ENCODE results near the gene GFRA4.

Gene GFRA4

DNA sequence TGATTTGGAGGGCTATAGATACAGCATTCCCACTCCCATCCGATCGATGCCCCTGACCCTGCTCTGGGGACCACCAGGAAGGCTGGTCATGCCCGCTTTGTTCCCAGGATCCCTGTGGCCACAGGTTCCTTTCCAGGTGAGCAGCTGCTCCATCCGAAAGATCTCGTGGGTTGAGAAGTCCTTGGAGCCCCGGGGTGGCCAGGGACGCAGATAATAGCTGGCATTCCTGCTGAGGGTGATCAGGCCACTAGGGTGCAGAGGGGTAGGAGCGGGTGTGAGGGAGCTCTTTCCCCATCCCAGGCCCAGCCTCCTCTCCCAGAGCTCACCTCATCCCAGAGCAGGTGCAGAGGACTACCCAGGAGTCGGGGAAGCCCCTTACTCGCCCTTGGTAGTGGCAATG is 11.2 kb upstream of the GFRA4 start (continued):
- TF ChIP-seq ZNF23 (tag by site-specific recombination; IDR thresholded peaks at IDR 0.05; ENCODE audit: borderline replicate concordance) (no peak), ZNF404 (tag by site-specific recombination; IDR thresholded peaks at IDR 0.05) (no peak), OVOL3 (tag by site-specific recombination; IDR thresholded peaks at IDR 0.05) (no peak), ZNF280C (tag by site-specific recombination; IDR thresholded peaks at IDR 0.05) (no peak)

DNA sequence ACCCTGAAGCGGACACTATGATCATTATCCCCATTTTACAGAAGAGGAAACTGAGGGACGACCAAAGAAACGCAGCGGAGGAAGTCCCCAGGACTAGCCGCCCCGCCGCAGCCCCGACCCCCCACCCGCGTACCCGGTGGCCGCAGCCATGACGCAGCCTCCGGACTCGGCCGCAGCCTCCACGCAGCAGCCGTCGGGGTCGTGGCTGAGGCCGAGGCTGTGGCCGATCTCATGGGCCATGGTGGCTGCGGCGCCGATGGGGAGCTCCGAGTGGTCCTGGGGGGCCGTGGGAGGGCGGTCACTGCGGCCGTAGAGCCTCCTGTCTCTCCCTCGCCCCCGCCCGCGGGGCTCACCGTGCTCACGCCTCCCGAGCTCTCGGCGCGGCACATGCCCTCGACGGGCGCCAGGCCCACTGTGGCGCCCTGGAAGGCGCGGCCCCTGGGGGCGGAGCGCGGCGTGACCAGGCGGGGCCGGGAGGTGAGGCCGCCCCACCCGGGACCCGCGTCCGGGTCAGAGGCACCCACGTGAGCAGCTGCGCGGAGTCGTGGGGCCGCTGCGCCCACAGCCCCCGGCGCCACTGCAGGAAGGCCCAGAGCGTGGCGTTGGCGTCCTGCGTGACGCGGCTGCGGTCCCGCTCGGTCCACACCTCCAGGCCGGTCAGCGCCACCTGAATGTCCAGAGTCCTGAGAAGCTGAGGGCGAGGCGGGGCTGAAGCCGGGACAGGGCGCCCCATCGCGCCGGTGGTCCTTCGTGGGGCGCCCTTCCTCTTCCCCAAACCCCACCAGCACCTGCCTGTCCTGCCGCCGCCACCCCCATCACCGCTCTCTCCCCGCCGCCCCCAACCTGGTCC is 10.2 kb upstream of the GFRA4 start:
- POLR2A ChIA-PET: no interaction called here

DNA sequence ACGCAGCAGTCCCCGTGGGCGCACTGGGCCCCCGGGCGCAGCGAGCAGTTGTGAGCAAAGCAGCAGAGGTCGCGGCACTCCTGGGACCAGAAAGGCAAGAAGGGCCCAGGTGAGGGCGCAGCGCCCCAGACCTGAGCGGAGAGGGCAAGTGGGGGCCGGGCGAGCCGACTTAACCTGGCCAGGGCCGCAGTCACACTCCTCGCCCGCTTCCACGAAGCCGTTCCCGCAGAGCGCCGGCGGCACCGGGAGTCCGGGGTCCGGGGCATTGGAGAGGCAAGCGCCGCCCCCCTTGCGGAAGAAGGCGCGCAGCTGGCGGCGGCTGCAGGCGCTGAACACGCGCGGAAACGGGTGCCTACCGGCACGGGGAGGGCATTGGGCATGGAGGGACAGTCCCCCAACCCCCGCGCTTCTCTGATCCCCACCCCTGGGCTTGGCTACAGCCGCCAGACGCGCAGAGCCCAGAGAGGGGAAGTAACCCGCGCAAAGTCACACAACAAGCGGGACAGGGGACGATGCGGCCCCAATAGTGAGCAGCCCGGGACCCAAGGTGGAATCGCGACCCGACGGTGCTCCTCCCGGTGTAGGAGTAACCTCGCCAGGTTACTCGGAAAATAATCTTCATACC is 9.5 kb upstream of the GFRA4 start:
- CTCF ChIA-PET: interaction anchor here (0.6 to 4.1 kb wide), 7 partner anchors 14 to 109 kb away, joined by 3 to 30 read pairs (median 4); no protein-coding TSS in a partner anchor
- no peak for TF ChIP-seq ZNF433 (tag by site-specific recombination; IDR thresholded peaks at IDR 0.05; ENCODE audit: low read depth)
- no peak for TF ChIP-seq SETDB1 (IDR thresholded peaks at IDR 0.05; ENCODE audit: insufficient read length, low read length)
- TF ChIP-seq ZNF112 (tag by site-specific recombination; IDR thresholded peaks at IDR 0.05): no peak
- TF ChIP-seq ZNF214 (tag by site-specific recombination; IDR thresholded peaks at IDR 0.05; ENCODE audit: borderline replicate concordance): no peak
- TF ChIP-seq ZNF768 (tag by site-specific recombination; IDR thresholded peaks at IDR 0.05): no peak
- TF ChIP-seq ZNF202 (tag by site-specific recombination; IDR thresholded peaks at IDR 0.05; ENCODE audit: borderline replicate concordance): no peak

More for the DNA sequence above, 10.2 kb upstream of the GFRA4 start:
- Histone ChIP-seq H3K9me3 (ENCODE audit: control insufficient read depth, insufficient read depth, low read depth, low read length) (no peaks in the 10 kb centered on the region), H3K4me3 (ENCODE audit: low read depth, low read length) (no peak overlapping the region), H3K36me3 (ENCODE audit: control insufficient read depth in 2 of 2, insufficient read depth in 1 of 2, low read length in 2 of 2) (no peaks in the 10 kb centered on the region), H3K4me1 (ENCODE audit: control insufficient read depth, insufficient read depth, low read length) (0 out of 2 replicates have a peak, but pooled peaks cover 2% of the 10 kb centered on the region), H3K27ac (ENCODE audit: extremely low read depth, low read depth, low read length) (no peak overlapping the region)
- CTCF ChIA-PET: interaction anchor here (0.6 to 4.1 kb wide), 9 partner anchors 37 to 425 kb away, joined by 3 to 30 read pairs (median 3); no protein-coding TSS in a partner anchor
- TF ChIP-seq ZNF423 (tag by site-specific recombination; IDR thresholded peaks at IDR 0.05) (no peak), ZNF747 (tag by site-specific recombination; IDR thresholded peaks at IDR 0.05) (no peak), ZNF174 (tag by site-specific recombination; IDR thresholded peaks at IDR 0.05) (no peak), ZNF658 (tag by site-specific recombination; IDR thresholded peaks at IDR 0.05) (no peak)

DNA sequence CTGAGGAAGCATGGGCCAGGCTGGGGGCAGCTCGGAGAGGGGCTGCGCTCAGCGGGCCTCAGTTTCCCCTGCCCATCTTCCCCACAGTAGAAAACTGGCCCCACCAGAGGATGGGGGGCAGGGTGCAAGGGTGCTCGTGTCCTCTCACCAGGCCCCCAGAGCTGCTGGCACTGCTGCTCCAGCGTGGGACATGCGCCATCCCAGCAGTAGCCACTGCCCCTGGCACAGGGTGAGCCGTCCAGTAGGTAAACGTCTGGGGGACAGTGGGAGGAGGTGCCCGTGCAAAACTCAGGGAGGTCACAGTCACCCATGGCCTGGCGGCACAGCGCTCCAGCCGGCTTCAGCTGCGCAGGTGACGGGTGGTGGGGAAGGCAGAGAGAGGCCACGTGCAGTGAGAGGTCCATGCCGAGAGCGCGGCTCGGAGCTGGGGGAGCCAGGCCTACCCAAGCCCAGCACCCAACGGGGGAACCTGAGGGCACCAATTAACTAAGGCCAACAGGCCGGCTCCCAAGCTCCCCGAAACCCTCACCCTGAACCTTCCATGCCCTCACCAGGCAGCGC is 8.9 kb upstream of the GFRA4 start:
- no peaks in the 10 kb centered on the region for H3K36me3 ChIP-seq (ENCODE audit: control insufficient read depth in 2 of 2, insufficient read depth in 1 of 2, low read length in 2 of 2)
- H3K27ac ChIP-seq (ENCODE audit: extremely low read depth, low read depth, low read length): no peak overlapping the region
- CTCF ChIA-PET: interaction anchor here (0.6 to 4.1 kb wide), 5 partner anchors 14 to 148 kb away, joined by 3 to 30 read pairs (median 4); partner anchors contain the start of gene AP5S1
- H3K4me1 ChIP-seq (ENCODE audit: control insufficient read depth, insufficient read depth, low read length): 0 out of 2 replicates have a peak, but pooled peaks cover 2% of the 10 kb centered on the region
- no peak overlapping the region for H3K4me3 ChIP-seq (ENCODE audit: low read depth, low read length)
- H3K9me3 ChIP-seq (ENCODE audit: control insufficient read depth, insufficient read depth, low read depth, low read length): no peaks in the 10 kb centered on the region
- POLR2A ChIA-PET: no interaction called here
- TF ChIP-seq YY1 (tag by site-specific recombination; IDR thresholded peaks at IDR 0.05) (no peak), HOXA7 (CRISPR knock-in tag; IDR thresholded peaks at IDR 0.05; ENCODE audit: borderline replicate concordance) (no peak), ZNF121 (tag by site-specific recombination; IDR thresholded peaks at IDR 0.05) (no peak), ZNF501 (tag by site-specific recombination; IDR thresholded peaks at IDR 0.05) (no peak), RBAK (tag by site-specific recombination; IDR thresholded peaks at IDR 0.05) (no peak), PRDM1 (tag by site-specific recombination; IDR thresholded peaks at IDR 0.05) (no peak), ZNF473 (tag by site-specific recombination; IDR thresholded peaks at IDR 0.05) (no peak), ZNF548 (tag by site-specific recombination; IDR thresholded peaks at IDR 0.05) (no peak)

More for the DNA sequence above, 9.5 kb upstream of the GFRA4 start:
- Histone ChIP-seq H3K4me1 (ENCODE audit: control insufficient read depth, insufficient read depth, low read length) (0 out of 2 replicates have a peak, but pooled peaks cover 2% of the 10 kb centered on the region), H3K27ac (ENCODE audit: extremely low read depth, low read depth, low read length) (no peak overlapping the region), H3K9me3 (ENCODE audit: control insufficient read depth, insufficient read depth, low read depth, low read length) (no peaks in the 10 kb centered on the region), H3K36me3 (ENCODE audit: control insufficient read depth in 2 of 2, insufficient read depth in 1 of 2, low read length in 2 of 2) (no peaks in the 10 kb centered on the region), H3K4me3 (ENCODE audit: low read depth, low read length) (no peak overlapping the region)
- POLR2A ChIA-PET: no interaction called here
